ENCODE results near the gene KRTAP2-1. TPM values are rescaled to one million over a fixed set of nuclear protein-coding genes. Genes with fewer than 3 reads are reported as not detected.
A peak's percentile ranks its signal among the peaks of the same experiment; 100 is the strongest.

The KRTAP2-1 gene
- total and polyA plus RNA-seq, 2 experiments from 2014 or later: not detected

GRCh38 chr17:41008811-41009210, 38.3 kb downstream of the KRTAP2-1 start, which contains the start of gene KRTAP3-1:
Gene KRTAP3-1, minus strand, starts transcription at chr17:41009128. Its CDS starts 54 bp downstream, at chr17:41009074.
- H3K9me3 Mint-ChIP-seq: no peaks in the 10 kb centered on the region

More at GRCh38 chr17:41008811-41009210, 38.3 kb downstream of the KRTAP2-1 start, which contains the start of gene KRTAP3-1:
- Histone ChIP-seq H3K4me1 (ENCODE audit: insufficient read depth) (peaks cover 14% of the 10 kb centered on the region), H3K27ac (ENCODE audit: low read depth) (no peak within 1 kb of the TSS), H3F3A (replicated peaks; ENCODE audit: low read depth) (no peaks in the 10 kb centered on the region), H3K36me3 (ENCODE audit: insufficient read depth) (no peaks in the 10 kb centered on the region), H2AFZ (no peak within 1 kb of the TSS), H3K9me2 (ENCODE audit: insufficient read depth) (no peaks in the 10 kb centered on the region; the same call in 1 of the 2 replicates), H3K79me2 (replicated peaks; ENCODE audit: insufficient read depth) (no peaks in the 10 kb centered on the region), H3K4me3 (no peak within 1 kb of the TSS), H4K20me1 (replicated peaks; ENCODE audit: insufficient read depth) (no peaks in the 10 kb centered on the region), H3K27me3 (ENCODE audit: insufficient read depth) (no peaks in the 10 kb centered on the region), H3K4me2 (peak within 1 kb of the TSS; percentile 27; the same call in 1 of the 2 replicates)
- H3K27ac Mint-ChIP-seq: no peak within 1 kb of the TSS
- peaks cover 1% of the 10 kb centered on the region for H3K27me3 Mint-ChIP-seq (ENCODE audit: insufficient read depth, low read depth, poor library complexity)
- DNase-seq (ENCODE audit: low spot score) (no peak), ATAC-seq (peak; percentile 34; the same call in 2 of the 3 replicates)
- H3K36me3 Mint-ChIP-seq (ENCODE audit: low read depth): no peaks in the 10 kb centered on the region
- TF ChIP-seq JUNB (IDR thresholded peaks at IDR 0.05; ENCODE audit: unreplicated experiment) (no peak), CREB1 (CRISPR knock-in tag; IDR thresholded peaks at IDR 0.05; ENCODE audit: low read depth) (no peak), CTCF (conservative IDR thresholded peaks at IDR 0.05; ENCODE audit: low read depth in 2 of 2) (no peak), ZNF331 (CRISPR knock-in tag; IDR thresholded peaks at IDR 0.05; ENCODE audit: low read depth) (no peak), EZH2phosphoT487 (IDR thresholded peaks at IDR 0.05; ENCODE audit: unreplicated experiment) (no peak), NANOG (IDR thresholded peaks at IDR 0.05; ENCODE audit: borderline replicate concordance) (no peak), ZNF462 (CRISPR knock-in tag; IDR thresholded peaks at IDR 0.05) (no peak), REST (IDR thresholded peaks at IDR 0.05; ENCODE audit: unreplicated experiment) (no peak), ZNF114 (CRISPR knock-in tag; IDR thresholded peaks at IDR 0.05) (no peak), EZH2 (IDR thresholded peaks at IDR 0.05; ENCODE audit: low read depth, unreplicated experiment) (no peak)
- H3K4me3 Mint-ChIP-seq: no peak within 1 kb of the TSS
- peaks cover 10% of the 10 kb centered on the region; the same call in 2 of the 3 replicates for H3K4me1 Mint-ChIP-seq

Data from GM23338 (cell line).